Sigmoid colon (tissue), 4 donors: ENCODE measurements around the gene UBTD2.

Experiments used
- CTCF ChIP-seq, 4 experiments: fragments of 450-650 bp in 3 of 4; fragments of 200-600 bp in 1 of 4; IDR thresholded peaks; one replicate each; pipeline ENCODE4 v1.5.1; 2016 to 2019; ENCODE audit warnings: antibody characterized with exemption in 4 of 4, mild to moderate bottlenecking in 3 of 4, moderate library complexity in 2 of 4
- EP300 ChIP-seq, 4 donors: sonication (generic); formaldehyde crosslinking; IDR thresholded peaks; one replicate each; pipeline ENCODE4 v1.6.1; 2017; ENCODE audit warnings: antibody characterized with exemption in 4 of 4

- TF ChIP-seq EP300 (IDR thresholded peaks at IDR 0.05) (no peak), CTCF (IDR thresholded peaks at IDR 0.05) (no peak)
Measured at GRCh38 chr5:172189693-172190296, 93.8 kb downstream of the UBTD2 start.
